Activated T-cell treated with anti-CD3 and anti-CD28 coated beads for 4 hours (primary cell): ENCODE data around the gene TRIP6.

Experiments
- DNase-seq: peaks from one replicate; pipeline ENCODE4 v3.0.0-alpha.2; 2020

TRIP6 gene, protein sequence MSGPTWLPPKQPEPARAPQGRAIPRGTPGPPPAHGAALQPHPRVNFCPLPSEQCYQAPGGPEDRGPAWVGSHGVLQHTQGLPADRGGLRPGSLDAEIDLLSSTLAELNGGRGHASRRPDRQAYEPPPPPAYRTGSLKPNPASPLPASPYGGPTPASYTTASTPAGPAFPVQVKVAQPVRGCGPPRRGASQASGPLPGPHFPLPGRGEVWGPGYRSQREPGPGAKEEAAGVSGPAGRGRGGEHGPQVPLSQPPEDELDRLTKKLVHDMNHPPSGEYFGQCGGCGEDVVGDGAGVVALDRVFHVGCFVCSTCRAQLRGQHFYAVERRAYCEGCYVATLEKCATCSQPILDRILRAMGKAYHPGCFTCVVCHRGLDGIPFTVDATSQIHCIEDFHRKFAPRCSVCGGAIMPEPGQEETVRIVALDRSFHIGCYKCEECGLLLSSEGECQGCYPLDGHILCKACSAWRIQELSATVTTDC

DNA sequence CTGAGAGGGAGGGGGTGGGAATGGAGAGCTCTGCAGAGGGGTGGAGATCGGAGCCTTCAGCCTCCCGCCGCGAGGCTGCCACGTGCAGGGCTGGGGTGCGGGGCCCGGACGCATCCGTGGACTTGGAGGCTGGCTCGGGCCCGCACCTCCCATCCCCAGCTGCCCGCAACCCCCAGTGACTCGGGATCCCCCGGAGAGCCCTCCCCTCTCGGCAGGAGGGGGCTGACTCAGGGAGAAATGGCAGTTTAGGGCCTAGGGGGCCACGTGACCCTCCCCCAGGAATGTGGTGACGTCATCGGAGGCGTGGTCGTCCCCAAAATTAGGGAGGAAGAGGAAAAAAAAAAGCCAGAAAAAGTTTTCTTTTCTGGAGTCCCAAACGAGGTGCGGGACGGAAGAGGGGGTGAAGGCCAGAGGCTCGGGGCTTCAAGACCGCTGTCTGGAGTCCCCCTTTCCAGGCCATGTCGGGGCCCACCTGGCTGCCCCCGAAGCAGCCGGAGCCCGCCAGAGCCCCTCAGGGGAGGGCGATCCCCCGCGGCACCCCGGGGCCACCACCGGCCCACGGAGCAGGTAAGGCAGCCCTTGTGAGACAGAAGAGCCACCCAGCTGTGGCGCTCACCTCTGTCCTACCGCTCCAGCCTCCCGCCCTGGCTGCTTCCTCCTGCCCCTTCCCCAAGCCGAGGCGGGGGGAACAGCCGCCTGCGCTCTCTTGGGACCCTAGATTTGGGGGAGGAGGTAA, at the start of gene TRIP6:
TRIP6 (plus strand) TSS at position 348 of the 736 bp plus-strand sequence; CDS start at position 459, 111 bp downstream.
- peak; percentile 60 for DNase-seq

DNA sequence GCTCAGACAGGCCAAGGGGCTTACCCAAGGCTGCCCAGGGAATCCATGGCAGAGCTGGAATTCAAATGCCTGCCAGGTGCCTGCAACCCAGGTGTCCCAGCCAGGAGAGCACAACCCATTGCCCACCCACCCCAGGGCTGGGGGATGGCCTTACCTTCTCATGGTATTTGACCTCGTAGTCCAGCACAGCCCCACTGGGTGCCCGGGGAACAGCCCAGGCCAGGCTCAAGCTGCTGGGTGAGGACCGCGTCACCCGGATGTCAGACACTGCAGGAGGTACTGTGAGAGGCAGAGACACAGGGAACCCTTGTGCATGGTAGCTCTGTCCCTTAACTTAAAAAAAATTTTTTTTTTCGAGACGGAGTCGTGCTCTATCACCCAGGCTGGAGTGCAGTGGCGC, 48.8 kb upstream of the TRIP6 start:
- no peak for DNase-seq

DNA sequence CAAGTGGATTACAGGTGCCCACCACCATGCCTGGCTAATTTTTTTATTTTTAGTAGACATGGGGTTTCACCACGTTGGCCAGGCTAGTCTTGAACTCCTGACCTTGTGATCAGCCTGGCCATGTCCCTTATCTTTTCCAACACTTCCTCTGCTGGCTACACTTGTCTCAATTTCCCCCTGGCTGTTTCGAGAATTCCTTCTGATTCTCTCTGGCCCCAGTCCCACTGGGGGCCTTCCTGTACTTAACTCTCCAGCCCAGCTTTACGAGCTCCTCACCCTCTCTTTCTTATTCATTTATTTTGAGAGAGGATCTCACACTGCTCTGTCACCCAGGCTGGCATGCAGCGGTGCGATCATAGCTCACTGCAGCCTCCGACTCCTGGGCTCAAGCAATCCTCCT, 48.4 kb upstream of the TRIP6 start:
- no peak for DNase-seq

DNA sequence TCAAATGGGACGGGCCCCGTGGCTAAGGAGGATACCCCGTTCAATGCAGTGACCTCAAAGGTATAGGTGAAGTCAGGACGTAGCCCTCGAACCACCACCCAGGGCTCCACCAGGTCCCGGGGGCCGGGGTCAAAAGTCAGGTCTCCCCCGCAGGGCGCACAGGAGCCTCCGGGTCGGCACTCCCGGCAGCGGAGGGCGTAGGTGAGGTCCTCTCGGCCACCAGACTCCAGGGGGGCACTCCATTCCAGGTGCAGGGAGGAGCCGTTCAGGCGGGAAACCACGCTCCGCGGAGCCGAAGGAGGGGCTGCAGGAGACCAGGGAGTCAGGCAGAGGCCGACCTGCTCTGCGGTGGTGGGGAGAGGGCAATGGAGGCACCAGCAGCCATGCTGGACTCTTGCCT, 47.6 kb upstream of the TRIP6 start:
- no peak for DNase-seq

DNA sequence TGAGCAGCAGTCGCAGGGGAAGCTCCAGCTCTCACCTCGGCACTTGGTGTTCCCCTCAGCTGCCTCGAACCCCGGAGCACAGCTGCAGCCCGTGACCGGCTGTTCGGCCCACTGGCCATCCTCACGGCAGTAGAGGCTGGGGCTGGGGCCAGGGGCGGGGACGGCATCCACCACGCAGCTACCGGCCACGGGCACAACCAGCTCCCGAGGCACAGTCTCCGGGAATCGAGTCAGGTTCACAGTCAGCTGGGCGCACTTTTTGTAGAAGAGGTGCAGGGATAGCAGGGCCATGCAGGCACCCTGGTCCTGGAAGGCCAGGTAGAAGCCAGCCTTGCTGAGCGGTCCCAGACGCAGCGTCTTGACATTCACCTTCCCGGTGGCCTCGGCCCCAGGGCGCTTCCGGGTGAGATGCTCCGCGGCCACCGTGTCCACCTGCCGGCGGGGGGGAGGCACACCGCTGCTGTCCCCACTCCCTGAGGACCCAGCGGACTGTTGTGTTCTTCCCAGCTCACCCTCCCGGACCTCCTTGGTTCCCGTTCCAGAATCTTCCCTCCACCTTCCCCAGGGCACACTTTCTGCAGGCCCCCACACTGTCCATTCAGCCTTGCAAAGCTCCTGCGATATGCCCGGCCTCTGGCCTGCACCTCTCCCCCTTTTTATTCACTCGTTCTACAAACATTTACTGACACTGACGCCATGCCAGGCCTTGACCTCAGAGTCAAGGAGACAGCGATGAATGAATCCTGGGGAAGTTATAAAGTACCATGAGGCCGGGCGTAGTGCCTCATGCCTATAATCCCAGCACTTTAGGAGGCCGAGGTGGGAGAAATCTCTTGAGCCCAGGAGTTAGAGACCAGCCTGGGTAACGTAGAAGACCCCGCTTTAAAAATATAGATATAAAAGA, 44.7 kb upstream of the TRIP6 start:
- DNase-seq, result no peak

DNA sequence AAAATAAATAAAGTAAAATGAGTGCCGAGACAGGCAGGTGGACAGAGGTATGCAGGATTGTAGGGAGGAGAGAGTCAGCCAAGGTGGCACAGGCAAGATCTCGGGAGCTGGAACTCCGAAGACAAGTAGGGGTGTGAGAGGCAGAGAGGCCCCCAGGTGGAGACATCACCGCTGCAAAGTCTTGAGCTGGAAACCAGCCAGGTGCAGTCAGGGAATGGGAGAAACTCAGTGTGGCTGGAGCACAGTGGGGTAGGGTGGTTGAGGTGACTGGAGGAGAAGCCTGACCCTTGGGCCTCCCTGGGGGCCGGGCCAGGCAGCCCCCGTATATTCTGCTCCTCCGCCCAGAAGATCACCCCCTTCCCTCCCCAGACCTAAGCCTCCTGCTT, 44.1 kb upstream of the TRIP6 start:
- DNase-seq, result no peak

DNA sequence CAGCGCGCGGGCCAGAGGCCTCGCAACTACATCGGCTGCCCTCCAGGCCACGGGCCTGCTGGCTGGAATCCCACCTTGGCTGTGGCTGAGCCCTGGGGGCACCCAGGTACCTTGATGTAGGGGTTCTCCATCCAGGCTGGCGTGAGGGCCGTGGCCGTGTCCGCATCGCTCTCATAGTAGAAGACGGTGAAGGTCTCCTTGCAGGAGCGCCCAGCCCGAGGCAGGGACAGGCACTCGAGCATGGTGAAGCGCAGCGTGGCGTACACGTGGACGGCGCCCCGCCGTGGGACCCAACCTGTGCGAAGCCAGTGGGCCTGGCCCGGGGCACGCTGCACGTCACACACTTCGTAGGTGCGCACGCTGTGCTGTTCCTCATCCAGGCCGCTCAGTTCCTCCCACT, 43.7 kb upstream of the TRIP6 start:
- no peak for DNase-seq

DNA sequence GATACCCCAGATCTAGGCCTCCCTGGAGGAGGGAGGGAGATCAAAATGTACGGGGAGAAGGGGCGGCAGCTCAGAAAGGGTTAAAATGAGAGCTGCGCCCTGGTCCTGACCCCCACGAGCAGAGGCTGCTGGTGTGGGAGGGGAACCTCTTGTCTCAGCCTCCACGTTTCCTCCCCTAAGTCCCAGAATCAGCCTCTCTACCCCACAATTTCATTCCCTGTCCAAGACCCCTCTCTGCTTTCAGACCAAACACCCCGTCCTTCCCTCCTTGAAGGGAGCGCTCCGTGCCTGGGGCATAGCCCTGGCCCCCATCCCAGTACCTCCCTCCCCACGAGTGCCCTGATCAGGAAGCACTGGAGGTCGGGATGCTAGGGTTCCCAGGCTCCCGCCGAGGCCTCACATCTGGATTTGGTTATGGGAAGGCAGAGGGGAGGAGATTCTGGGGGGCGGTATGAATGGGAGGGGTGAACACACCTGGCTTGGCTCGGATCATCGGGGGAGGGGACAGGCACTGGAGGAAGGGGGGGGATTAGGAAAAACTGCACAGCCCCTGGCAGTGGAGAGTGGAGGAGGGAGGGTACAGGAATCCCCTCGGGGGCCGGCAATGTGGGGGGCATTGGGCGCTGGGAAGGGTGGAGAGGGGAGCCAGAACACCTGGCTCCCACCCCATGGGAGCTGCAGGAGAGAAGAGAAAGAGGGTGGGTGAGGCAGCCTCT, 42.5 kb upstream of the TRIP6 start:
- DNase-seq, result no peak

DNA sequence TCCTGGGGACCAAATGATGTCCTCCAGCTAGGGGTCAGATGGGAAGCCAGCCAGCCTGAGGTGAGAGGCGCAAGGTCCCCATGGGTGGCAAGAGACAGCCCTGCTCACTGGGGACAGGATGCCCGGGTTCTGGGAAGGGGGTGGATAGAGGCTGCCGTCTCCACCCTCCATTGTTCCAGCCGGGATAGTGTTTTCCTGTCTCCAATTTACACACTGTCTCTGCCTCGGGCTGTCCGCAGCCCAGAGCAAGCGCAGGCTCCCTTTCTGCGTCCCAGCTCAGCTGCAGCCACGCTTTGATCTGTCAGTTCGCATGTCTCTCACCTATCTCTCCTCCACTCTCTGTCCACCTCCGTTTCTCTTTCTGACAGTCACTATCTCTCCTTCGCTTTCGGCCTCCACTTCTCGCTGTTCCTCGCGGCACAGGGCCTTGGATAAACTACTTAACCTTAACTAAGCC, 41.9 kb upstream of the TRIP6 start:
- DNase-seq, result no peak

DNA sequence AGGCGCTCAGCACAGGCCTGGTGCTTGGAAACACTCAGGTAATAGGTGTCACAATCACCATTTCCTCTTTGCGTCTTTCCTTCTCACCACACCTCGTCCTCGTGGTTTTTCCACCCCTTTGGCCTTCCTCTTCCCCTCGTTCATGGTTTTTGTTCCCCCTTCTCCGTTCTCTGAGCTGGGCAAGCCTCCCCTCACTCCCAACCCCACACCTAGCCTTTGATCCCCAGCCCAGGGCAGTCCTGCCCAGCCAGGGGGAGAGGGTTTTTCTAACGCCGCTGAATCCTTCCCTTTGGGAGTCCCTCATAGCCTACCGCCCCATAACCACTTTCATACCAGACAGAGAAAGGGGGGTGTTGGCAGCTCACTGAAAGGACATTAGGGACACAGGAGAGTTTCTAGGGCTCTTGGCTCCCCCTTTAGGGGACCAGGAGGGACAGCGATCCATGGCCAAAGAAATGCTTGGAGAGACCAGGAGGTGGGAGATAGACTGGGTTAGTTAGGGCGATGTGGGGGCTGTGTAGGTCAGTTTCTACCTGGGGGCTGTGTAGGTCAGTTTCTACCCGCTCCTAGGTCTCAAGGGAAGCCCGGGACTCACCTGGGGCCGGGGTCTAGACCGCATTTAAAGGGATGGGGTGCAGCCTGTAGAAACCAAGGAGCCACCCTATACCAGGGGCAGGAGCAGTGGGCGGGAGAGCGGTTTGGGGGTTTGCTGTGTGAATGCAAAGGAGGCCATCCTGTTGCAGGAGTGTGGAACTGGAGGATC, 41.3 kb upstream of the TRIP6 start:
- DNase-seq, result no peak

DNA sequence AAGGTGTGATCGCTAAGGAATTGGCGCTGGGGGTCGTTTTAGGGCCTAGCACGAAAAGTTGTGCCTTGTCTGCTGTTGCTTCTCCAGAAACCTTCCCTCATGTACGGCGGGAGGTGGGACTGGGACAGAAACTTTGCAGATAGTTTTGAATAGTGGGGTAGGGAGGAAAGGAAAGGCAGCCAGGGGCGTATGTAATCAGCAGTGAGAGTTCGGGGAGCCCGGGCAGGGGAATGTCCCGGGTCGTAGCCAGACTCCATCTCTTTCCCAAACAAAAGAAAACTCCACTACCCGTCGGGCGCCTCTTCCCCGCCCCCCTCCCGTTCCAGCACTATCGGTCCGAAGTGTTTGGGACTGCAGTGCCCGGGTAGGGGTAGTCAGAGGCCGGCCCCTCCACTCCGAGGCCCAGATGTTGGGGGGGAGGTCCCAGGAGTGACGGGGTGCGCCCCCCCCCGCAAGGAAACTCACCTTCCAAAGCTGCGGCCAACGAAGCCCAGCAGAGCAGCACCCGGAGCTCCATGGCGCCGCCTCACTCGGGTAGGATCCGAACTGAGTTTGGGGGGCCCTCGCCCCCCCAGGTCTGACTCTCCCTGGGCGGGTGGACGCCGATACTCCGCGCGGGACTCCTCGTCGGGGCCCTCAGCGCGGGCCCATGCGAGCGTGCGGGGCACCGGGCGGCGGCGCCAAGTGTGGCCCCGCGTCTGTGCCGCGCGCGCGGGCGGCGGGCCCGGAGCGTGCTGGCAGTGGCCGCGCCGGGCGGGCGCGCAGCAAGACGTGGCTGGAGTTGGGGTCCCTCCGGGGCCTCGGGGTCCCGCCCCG, 40.5 kb upstream of the TRIP6 start:
- no peak for DNase-seq

DNA sequence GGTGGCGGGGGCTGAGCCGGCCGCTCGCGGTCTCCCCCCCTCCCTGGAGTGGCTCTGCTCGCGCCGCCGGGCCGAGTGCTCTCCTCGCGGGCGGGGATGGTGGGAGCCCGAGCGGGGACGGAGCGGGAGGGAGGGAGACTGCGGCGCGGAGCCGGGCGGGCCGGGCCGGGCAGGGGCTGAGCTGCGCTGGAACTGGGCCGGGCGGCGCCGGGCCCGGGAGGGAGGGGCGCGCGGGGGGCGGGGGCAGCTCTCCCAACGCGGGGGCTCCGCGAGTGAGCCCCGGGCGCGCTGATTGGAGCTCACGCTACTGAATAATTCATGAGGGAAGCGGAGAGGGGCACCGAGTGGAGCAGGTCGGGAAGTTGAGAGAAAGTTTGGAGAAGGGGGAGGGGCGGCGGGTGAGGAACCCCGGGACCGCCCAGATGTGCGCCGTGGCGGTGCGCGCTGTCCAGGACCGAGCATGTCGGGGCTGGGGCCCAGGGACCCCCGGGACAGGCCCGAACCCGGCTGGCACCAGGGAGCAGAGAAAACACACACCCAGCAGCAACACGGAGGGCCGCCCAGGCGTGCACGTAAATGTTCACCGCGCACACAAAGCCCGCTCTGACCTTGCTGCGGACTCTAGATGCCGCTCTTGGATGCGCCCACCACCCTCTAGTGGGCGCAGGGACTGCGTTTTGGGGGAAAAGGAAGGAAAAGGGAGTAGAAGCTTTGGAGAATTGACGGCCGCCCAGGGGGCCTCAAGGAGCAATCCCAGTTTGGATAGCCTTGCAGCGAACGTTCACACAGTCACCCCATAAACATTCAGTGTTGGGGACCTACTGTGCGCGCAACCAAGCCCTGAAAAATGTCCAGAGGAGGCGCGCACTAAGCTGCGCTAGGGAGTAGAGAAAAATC, 39.6 kb upstream of the TRIP6 start, which contains the start of gene EPHB4:
EPHB4 (minus strand) TSS at position 194 of the 897 bp plus-strand sequence. CDS start 493 bp downstream, outside the sequence.
- DNase-seq, result no peak

DNA sequence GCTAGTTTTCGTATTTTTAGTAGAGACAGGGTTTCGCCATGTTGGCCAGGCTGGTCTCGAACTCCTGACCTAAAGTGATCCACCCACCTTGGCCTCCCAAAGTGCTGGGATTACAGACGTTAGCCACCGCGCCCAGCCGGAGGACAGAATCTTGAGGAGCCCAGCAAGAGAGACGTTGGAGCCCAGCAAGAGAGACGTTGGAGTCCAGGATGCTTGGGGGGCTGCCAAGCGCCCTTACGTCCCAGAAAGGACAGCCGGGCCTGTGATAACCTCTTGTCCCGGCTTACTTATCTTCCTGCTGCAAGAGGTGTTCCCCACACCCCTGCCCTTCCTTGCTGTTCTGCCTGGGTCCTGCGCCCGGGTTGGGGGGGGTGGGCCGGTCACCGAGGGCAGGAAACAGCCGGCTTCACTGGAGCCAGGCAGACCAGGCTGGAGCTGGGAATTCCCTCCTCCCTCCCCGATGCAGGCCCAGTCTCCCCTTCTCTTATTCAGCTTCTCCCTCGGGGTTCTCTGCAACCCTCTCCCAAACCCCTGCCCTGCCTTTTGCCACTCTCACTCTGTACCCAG, 38.0 kb upstream of the TRIP6 start:
- no peak for DNase-seq

DNA sequence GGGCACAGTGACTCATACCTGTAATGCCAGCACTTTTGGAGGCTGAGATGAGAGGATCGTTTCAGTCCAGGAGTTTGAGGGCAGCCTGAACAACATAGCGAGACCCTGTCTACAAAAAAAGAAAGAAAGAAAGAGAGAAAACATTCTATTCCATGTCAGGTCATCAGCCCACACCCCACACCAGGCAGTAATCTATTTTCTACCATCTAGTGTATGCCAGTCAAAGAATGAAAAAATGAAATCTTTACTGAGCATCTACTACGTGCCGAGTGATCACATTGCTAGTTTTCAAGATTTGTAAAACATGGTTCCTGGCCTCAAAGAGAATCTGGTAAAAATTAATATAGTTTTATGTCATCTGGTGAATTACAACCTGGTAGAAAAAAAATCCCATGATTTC, 36.8 kb upstream of the TRIP6 start:
- no peak for DNase-seq

DNA sequence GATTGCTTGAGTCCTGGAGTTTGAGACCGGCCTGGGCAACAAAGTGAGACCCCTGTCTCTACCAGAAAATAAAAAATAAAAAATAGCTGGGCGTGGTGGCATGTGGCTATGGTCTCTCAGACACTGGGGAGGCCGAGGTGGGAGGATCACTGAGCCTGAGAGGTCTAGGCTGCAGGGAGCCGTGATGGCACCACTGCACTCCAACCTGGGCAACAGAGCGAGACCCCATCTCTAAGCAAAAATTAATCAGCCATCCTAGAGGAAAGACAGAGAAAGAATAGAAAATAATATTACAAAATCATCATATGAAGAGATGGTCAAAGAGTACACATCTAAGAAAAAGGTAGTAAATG, 34.9 kb upstream of the TRIP6 start:
- DNase-seq, result no peak

DNA sequence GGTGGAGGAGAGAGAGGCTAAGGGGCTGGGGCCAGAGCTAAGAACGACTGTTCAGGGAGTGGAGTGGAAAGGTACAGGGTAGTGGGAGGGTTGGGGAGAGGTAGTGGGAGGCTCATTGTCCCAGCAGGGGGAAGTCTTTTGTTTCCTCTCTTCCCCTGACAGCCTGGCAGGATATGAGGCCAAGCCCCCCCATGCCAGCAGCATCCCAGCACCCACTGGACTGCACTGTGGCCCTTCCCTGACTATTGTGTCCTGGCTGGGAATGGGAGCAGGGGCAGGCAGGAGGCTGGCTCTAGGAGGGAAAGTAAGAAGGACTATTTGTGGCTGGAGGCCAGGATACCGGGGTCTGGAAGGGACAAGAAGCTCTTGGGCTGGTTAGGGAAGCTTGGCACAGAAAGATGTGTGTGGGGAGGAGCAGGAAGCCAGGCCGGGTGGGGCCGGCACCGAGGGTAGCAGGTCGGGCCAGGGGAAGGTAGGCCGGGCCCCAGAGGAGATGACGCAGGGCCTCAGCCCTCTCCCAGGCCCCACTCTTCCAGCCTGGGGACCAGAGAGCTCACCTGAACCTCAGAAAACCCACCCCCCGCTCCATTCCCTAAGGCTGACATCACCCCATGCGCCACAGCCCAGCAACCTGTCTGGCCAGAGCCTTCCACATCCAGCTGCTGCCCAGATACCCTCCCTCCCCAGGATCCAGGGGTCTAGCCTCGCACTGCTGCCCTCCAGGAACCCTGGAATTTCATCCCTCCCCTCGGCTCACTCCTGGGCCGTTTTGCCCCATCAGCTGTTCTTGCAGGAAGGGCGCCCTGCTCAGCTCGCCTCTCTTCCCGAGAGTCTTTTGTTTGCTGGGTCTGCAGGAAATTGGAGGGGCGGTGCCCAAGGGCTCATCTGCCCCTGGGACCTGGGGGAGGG, 31.0 kb upstream of the TRIP6 start:
- DNase-seq, result no peak

DNA sequence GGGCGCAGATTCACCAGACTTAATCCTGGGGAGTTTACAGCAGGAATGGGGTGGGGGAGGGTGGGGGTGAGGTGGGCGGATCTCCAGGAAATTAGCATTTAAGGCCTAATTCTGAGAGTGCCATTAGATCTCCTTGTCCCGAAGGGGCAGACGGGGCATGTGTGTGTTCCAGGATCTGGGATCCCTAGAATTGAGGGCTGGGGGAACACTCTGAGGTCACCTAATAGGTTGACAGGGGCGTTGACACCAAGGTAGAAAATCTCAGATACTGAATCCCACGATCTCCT, 30.4 kb upstream of the TRIP6 start:
- DNase-seq, result no peak

DNA sequence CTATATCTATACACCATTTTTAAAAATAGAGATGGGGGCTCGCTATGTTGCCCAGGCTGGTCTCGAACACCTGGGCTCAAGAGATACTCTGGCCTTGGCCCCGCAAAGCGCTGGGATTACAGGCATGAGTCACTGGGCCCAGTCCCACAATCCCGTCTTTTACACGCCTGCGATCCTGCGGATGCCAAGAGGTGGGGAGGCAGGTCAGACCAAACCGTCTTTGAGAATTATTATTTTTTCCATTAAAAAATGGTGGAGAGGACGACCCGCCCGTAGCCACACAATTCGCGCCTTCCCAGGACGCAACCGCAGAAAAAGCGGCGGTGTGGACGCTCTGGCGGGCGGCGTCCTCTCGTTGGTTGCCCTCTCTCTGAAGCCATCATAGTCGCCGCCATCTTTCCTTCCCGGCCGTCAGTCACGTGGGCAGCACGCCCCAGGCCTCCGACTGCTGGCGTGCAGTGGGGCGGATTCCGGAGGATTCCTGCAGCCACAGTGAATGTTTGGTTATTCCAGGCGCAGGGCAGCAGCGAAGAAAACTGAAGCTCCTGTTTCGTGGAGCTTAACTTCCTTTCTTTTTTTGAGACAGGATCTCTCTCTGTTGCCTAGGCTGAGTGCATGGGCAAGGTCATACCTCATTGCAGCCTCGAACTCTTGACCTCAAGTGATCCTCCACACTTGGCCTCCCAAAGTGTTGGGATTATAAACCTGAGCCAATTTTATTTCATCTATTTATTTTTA, 29.9 kb upstream of the TRIP6 start:
- peak; percentile 67 for DNase-seq
